T47D (cell line): ENCODE results near the gene USPL1.

Experiments
- DNase-seq, 2 experiments: peaks; one replicate each; pipeline versions ENCODE4 v3.0.0 to v3.0.0-alpha.2; 2011 to 2012; ENCODE audit warnings: low read depth in 1 of 2, low spot score in 1 of 2
- JUND ChIP-seq: IDR thresholded peaks from 2 replicates; pipeline ENCODE4 v1.6.1; 2012; ENCODE audit warnings: low read depth
- in situ Hi-C: cut with HindIII; loops from 2 replicates; pipeline ENCODE4 v1.10.0; 2016; ENCODE audit warnings: low sequenced_read_pairs, low pct_unique_long_range_greater_than_20kb

USPL1 gene

DNA sequence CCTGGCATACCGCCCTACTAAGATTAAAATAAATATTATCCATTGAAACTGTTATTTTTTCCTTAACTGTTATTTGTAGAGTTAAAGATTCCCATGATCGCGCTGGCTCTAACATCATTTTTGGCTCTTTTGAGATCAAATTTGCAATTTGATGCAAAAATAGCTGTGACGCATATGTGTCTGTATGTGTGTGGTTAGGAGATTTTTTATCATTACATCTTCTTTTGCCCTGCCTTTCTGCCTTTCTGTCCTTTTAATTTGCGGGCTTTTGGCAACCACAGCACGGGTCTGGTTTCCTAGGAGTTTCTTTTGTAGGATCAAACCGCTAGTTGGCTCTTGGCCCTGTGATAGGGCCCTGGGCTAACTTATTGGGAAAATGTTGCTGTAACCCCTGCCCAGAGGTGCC, 80.3 kb downstream of the USPL1 start:
- in situ Hi-C loops = no loop called here
- no peak for TF ChIP-seq JUND
- no peak for DNase-seq

DNA sequence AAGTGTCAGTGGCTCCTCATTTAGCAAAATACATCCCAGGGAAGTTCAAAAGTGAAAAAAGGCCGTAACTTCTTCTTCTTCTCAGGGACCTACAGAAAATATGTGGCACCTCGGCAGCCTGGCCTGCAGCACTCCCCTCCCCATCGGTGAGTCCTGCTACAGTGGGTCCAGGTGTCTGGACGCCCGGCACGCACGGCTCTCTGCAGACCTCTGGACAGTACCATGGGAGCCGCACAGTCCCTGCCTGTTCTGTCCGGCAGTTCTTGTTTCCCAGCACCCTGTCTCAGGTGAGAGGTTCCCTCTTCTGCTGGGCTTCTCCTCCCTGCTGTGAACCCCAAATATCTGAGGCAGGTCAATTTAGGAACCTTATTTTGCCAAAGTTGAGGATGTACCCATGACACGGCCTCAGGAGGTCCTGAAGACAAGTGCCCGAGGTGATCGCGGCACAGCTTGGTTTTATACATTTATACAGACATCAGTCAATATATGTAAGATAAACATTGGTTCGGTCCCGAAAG, 80.8 kb downstream of the USPL1 start:
- in situ Hi-C loops = no loop called here
- no peak for DNase-seq
- TF ChIP-seq JUND = no peak

DNA sequence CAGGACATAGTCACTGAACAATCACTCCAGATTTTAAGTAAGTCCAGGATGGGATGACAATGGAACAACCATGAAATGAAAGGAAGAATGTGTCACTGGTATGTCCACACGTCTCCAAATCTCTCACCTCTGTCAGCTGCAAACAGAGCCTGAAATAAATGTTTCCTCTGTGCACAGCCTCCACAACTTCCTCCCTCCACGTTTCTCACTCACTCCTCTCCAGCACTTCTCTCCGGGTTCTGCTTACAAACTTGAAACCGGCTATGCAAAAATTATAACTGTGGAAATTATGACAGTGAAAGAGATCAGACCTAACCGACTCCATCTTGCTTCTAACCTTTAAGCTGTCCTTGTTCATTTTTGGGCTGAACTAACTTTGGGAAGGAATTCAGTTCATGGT, 82.6 kb downstream of the USPL1 start:
- in situ Hi-C loops = no loop called here
- no peak for TF ChIP-seq JUND
- DNase-seq = no peak

DNA sequence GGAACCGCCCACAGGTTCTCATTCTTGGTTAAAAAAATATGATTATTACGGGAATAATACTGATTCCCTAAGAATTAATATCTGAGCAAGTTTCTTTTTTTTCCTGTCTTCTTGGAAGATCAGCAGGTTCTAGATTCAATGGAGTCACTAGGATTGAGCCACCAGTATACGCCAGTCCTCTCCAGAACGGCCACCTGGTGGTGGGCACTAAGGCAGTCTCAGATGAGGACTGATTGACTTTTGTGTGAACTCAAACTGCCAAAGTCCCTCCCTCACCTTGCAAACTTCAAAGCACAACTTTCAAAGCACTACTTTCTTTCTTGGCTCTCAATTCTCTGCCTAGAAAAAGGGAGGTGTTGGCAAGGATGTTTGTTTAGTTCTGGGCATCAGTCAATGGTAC, 84.3 kb downstream of the USPL1 start:
- no peak for DNase-seq
- in situ Hi-C loops = no loop called here
- no peak for TF ChIP-seq JUND

DNA sequence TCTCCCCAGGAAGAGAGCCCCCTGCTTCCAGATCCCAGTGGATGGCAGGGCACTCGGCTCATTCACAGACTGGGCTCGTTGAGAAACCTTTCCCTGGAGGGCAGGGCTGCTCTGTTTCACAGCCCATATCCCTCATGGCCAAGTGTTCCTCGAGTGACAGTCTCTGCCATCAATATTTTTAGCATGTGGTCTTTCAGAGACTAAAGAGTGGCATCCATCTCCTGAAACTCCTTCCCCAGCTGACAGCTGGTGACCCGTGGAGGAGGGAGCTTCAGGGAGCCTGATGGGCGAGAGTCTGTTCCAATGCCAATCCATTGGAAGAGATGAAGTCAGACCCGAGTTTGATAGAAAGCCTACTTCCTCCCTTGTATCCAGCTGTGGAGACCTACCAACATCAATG, 86.9 kb downstream of the USPL1 start:
- in situ Hi-C loops = no loop called here
- DNase-seq = no peak
- no peak for TF ChIP-seq JUND

DNA sequence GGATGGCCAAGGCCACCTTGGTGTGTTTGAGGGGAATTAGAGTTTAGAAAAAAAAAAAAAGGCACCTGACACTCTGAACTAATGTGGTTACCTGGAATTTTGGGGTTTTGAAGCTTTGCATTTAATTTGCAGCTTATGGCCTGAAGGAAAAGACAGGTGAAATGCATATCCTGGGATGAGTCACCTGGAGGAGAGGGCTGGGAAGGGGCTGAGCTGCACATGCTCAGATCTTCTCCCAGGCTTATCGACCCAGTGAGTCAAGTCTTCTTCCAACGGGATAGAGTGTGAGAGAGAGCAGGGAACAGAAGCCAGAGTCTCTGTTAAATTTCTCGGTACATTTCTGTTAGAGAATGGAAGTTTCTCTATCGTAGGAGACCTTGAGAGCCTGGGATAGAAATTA, 88.0 kb downstream of the USPL1 start:
- no peak for TF ChIP-seq JUND
- in situ Hi-C loops = no loop called here
- DNase-seq = no peak

DNA sequence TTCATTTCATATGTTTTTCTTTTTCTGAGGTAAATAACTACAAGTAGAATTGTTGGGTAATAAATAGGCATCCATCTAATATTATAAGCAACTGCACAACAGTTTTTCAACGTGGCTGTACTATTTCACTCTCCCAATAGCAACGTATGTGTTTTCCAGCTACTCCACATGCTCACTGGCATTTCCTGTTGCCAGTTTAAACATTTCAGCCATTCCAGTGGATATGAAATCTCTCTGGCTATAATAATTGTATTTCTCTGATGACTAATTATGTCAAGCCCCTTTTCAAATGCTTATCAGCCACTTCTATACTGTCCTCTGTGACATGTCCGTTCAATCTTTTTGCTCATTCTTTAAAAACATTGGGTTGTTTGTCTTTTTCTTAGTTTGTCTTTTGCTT, 90.8 kb downstream of the USPL1 start:
- no peak for DNase-seq
- TF ChIP-seq JUND = no peak
- in situ Hi-C loops = no loop called here
